Nephron (organoid): ENCODE data around the gene LENEP.

Source experiments
- H3K27ac Mint-ChIP-seq, 3 experiments: 2 replicates each; pipeline ENCODE4 v1.8.0; 2020; ENCODE audit warnings: mixed read lengths in 3 of 3, mild to moderate bottlenecking in 2 of 3, moderate library complexity in 1 of 3
- H3K27me3 Mint-ChIP-seq: 2 replicates; pipeline ENCODE4 v1.8.0; 2021; ENCODE audit warnings: low read depth, mild to moderate bottlenecking, moderate library complexity, mixed read lengths
- H3K36me3 Mint-ChIP-seq: 2 replicates; pipeline ENCODE4 v1.8.0; 2020; ENCODE audit warnings: low read depth, mixed read lengths
- H3K4me1 Mint-ChIP-seq: 2 replicates; pipeline ENCODE4 v1.8.0; 2020; ENCODE audit warnings: mixed read lengths
- H3K4me3 Mint-ChIP-seq, 3 experiments: 2 replicates each; pipeline ENCODE4 v1.8.0; 2020; ENCODE audit warnings: mild to moderate bottlenecking in 3 of 3, mixed read lengths in 3 of 3, moderate library complexity in 2 of 3
- H3K9me3 Mint-ChIP-seq: 2 replicates; pipeline ENCODE4 v1.8.0; 2020; ENCODE audit warnings: mixed read lengths
- CTCF ChIP-seq, 3 experiments: fragments of 200-600 bp; sonication (generic); IDR thresholded peaks; one replicate each; pipeline ENCODE4 v1.5.0; 2021; ENCODE audit warnings: antibody characterized with exemption in 3 of 3; ENCODE audit not compliant: unreplicated experiment in 3 of 3

Gene LENEP, protein sequence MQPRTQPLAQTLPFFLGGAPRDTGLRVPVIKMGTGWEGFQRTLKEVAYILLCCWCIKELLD

DNA sequence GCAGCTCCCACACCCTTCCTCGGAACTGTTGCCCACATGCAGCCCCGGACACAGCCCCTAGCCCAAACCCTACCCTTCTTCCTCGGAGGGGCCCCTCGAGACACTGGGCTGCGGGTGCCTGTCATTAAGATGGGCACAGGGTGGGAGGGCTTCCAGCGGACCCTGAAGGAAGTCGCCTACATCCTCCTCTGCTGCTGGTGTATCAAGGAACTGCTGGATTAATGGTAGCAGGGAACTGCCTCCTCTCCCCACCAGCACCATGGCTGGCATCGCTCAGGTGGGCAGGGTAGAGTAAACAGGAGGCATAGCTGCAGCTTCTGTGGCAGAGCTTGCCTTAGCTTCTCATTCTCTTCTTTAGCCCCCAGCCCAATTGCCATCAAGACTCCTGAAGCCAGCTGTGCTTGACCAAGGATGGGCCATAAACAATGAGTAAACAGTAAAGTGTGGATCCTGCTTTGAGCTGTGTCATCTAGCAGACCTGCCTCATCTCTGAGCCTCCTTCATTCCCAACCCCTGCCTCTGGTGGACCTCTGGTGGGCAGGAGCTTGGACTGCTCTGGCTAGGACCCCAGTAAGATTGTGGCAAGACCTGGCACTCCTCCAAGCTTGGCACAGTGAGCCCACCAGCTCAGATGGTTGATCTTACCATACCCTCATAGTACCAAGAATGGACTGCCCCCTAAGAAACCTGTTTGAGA lies at the start of gene LENEP:
Gene LENEP, plus strand, starts transcription at position 15 of the 697 bp plus-strand sequence. Its CDS starts 22 bp downstream, at position 37.
- no peak within 1 kb of the TSS for H3K4me3 Mint-ChIP-seq
- peaks cover 9% of the 10 kb centered on the region for H3K36me3 Mint-ChIP-seq
- no peak within 1 kb of the TSS for H3K27ac Mint-ChIP-seq
- H3K27me3 Mint-ChIP-seq = no peaks in the 10 kb centered on the region
- H3K9me3 Mint-ChIP-seq = no peaks in the 10 kb centered on the region
- peaks cover 15% of the 10 kb centered on the region for H3K4me1 Mint-ChIP-seq
- no peak for TF ChIP-seq CTCF (IDR thresholded peaks at IDR 0.05; ENCODE audit: unreplicated experiment in 3 of 3)

DNA sequence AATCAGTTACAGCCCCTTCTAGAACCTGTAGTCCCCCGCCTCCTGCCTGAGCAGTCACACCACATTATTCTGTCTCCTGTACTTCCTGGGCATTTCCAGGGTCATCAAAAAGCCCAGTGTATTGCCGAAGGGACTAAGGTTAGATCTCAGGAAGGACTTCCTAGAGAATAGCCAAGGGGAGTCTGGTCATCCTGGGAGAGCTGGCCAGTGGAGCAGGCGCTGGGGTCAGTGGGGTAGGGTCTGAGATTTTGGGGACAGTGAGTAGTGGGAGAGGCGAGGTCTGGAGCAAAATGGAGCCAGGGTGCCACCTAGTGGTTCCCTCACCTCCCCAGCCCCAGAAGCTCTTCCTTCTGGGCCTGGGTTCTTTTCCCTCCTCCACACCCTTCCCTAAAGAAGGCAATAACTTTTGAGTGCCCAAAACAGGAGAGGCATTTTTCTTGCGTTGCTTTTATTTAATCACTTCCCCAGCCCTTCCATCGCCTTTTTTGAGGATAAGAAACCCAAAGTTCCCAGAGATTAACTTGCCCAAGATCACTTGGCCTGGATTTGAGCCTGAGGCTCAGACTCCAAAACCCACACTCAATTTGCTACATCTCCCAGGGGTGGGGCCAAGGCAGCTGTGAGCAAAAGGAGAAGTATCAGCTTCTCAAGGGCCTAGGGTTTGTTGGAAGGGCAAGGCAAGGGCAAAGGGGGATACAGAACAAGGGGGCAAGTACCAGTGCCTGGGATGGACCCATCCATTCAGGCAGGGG lies 49.6 kb upstream of the LENEP start:
- Mint-ChIP-seq H3K27ac (peak overlapping the region; percentile 69 to 87 (median 83)), H3K27me3 (no peaks in the 10 kb centered on the region), H3K4me1 (peaks cover 37% of the 10 kb centered on the region), H3K4me3 (peak overlapping the region in 1 of 3 experiments; percentile 2), H3K36me3 (peaks cover 9% of the 10 kb centered on the region), H3K9me3 (no peaks in the 10 kb centered on the region)
- peak; percentile 67 to 75 (median 72) for TF ChIP-seq CTCF (IDR thresholded peaks at IDR 0.05; ENCODE audit: unreplicated experiment in 3 of 3)

GRCh38 chr1:154944401-154945159 lies 48.8 kb upstream of the LENEP start:
- no peak for TF ChIP-seq CTCF (IDR thresholded peaks at IDR 0.05; ENCODE audit: unreplicated experiment in 3 of 3)
- H3K4me3 Mint-ChIP-seq = no peak overlapping the region
- H3K27ac Mint-ChIP-seq = peak overlapping the region; percentile 79 to 87 (median 83)
- H3K27me3 Mint-ChIP-seq = no peaks in the 10 kb centered on the region
- H3K9me3 Mint-ChIP-seq = no peaks in the 10 kb centered on the region
- H3K36me3 Mint-ChIP-seq = peaks cover 11% of the 10 kb centered on the region
- peaks cover 32% of the 10 kb centered on the region for H3K4me1 Mint-ChIP-seq

DNA sequence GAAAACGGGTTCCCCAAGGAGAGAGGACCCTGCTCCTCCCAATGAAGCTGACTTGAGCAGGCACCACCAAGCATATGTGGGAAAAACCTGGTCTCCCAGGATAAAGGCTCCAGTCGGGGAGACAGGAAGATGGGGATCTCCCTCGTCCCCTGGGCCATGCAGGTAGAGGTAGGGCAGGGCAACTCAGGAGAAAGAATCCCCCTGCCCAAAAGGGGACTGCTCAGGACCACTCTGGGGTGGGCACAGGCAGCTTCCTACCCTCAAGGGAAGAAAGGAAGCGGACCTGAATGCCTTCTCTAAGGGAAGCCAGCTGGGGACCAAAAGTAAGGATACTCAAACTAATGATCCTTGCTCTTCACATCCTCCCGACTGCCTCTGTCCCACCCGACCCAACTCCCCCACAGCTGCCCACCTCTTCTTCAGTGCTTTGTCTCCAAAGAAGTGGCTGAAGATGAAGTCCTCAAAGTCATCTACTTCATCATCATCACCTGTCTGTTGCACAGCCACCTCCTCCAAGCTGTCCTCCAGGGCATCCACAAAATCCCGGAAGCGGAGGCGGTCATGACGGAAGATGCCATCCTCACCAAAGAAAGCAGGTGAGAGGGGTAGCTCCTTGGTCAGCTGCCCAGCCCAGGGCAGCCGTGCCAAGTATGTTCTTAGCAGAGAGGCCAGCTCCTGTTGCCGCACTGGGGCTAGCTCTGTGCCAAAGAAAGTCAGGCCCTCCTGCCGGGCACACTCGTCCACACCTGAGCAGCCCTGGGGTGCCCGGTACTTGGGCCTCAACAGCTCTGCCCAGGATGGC lies 48.0 kb upstream of the LENEP start:
- Mint-ChIP-seq H3K4me3 (no peak overlapping the region), H3K27ac (peak overlapping the region in 2 of 3 experiments; percentile 79 to 87), H3K27me3 (no peaks in the 10 kb centered on the region), H3K9me3 (no peaks in the 10 kb centered on the region), H3K4me1 (peaks cover 30% of the 10 kb centered on the region), H3K36me3 (peaks cover 11% of the 10 kb centered on the region)
- TF ChIP-seq CTCF (IDR thresholded peaks at IDR 0.05; ENCODE audit: unreplicated experiment in 3 of 3) = no peak
